ENCODE measurements around the gene CSGALNACT2. TPM values are rescaled to one million over a fixed set of nuclear protein-coding genes. Genes with fewer than 3 reads are reported as not detected.

The CSGALNACT2 gene
- total RNA-seq, 1 experiment from 2014 or later = 6.4 TPM

GRCh38 chr10:43137717-43138020 is 576 bp upstream of the CSGALNACT2 start:
- H3K4me3 Mint-ChIP-seq (ENCODE audit: unreplicated experiment) = peak overlapping the region; percentile 91
- Histone ChIP-seq H3K27me3 (replicated peaks; ENCODE audit: control insufficient read depth, insufficient read depth, low read length) (peaks cover 2% of the 10 kb centered on the region), H3K36me3 (ENCODE audit: control insufficient read depth, insufficient read depth, low read length) (no peaks in the 10 kb centered on the region), H3K9me3 (no peaks in the 10 kb centered on the region), H3K4me3 (ENCODE audit: low read depth, low read length) (peak overlapping the region; percentile 95), H3K4me1 (peaks cover 6% of the 10 kb centered on the region; the same call in 1 of the 2 replicates)
- ChIA-PET CTCF (no interaction called here), POLR2A (no interaction called here)
- BruUV-seq (replicated peaks) = TSS peak; percentile 66
- H3K27me3 Mint-ChIP-seq (ENCODE audit: insufficient read depth, unreplicated experiment) = peaks cover 2% of the 10 kb centered on the region
- no peaks in the 10 kb centered on the region for H3K36me3 Mint-ChIP-seq (ENCODE audit: insufficient read depth, unreplicated experiment)
- peaks cover 12% of the 10 kb centered on the region for H3K4me1 Mint-ChIP-seq (ENCODE audit: low read depth, unreplicated experiment)
- intact Hi-C loops (cut with micrococcal nuclease; ENCODE audit: unreplicated experiment) = no loop called here
- H3K27ac Mint-ChIP-seq (ENCODE audit: unreplicated experiment) = peak overlapping the region; percentile 74
- H3K9me3 Mint-ChIP-seq (ENCODE audit: unreplicated experiment) = no peaks in the 10 kb centered on the region
- no peak for TF ChIP-seq CTCF (IDR thresholded peaks at IDR 0.05; ENCODE audit: insufficient read depth in 1 of 2, low read depth in 1 of 2, low read length in 1 of 2, severe bottlenecking in 1 of 2, unreplicated experiment in 1 of 2)
- DNase-seq = peak in 1 of 2 experiments; percentile 41

GRCh38 chr10:43138757-43139241 is 554 bp downstream of the CSGALNACT2 start:
- DNase-seq = no peak
- intact Hi-C loops (cut with micrococcal nuclease; ENCODE audit: unreplicated experiment) = no loop called here
- peaks cover 12% of the 10 kb centered on the region for H3K4me1 Mint-ChIP-seq (ENCODE audit: low read depth, unreplicated experiment)
- peak in 1 of 2 experiments; percentile 0 for TF ChIP-seq CTCF (IDR thresholded peaks at IDR 0.05; ENCODE audit: insufficient read depth in 1 of 2, low read depth in 1 of 2, low read length in 1 of 2, severe bottlenecking in 1 of 2, unreplicated experiment in 1 of 2)
- CTCF ChIA-PET = no interaction called here
- no peaks in the 10 kb centered on the region for H3K9me3 Mint-ChIP-seq (ENCODE audit: unreplicated experiment)
- no peaks in the 10 kb centered on the region for H3K36me3 ChIP-seq (ENCODE audit: control insufficient read depth, insufficient read depth, low read length)
- H3K4me1 ChIP-seq = peaks cover 6% of the 10 kb centered on the region; the same call in 1 of the 2 replicates
- H3K27ac Mint-ChIP-seq (ENCODE audit: unreplicated experiment) = peak overlapping the region; percentile 62
- no peaks in the 10 kb centered on the region for H3K9me3 ChIP-seq
- no peaks in the 10 kb centered on the region for H3K36me3 Mint-ChIP-seq (ENCODE audit: insufficient read depth, unreplicated experiment)
- H3K4me3 Mint-ChIP-seq (ENCODE audit: unreplicated experiment) = peak overlapping the region; percentile 91
- POLR2A ChIA-PET = no interaction called here
- peaks cover 1% of the 10 kb centered on the region for H3K27me3 ChIP-seq (replicated peaks; ENCODE audit: control insufficient read depth, insufficient read depth, low read length)
- peaks cover 2% of the 10 kb centered on the region for H3K27me3 Mint-ChIP-seq (ENCODE audit: insufficient read depth, unreplicated experiment)
- peak overlapping the region; percentile 95 for H3K4me3 ChIP-seq (ENCODE audit: low read depth, low read length)
- TSS peak; percentile 54 for BruUV-seq (replicated peaks)

GRCh38 chr10:43141421-43141820 is 3.2 kb downstream of the CSGALNACT2 start:
- H3K9me3 Mint-ChIP-seq (ENCODE audit: unreplicated experiment) = no peaks in the 10 kb centered on the region
- Histone ChIP-seq H3K4me1 (peaks cover 6% of the 10 kb centered on the region; the same call in 1 of the 2 replicates), H3K27me3 (replicated peaks; ENCODE audit: control insufficient read depth, insufficient read depth, low read length) (no peaks in the 10 kb centered on the region), H3K4me3 (ENCODE audit: low read depth, low read length) (no peak overlapping the region), H3K36me3 (ENCODE audit: control insufficient read depth, insufficient read depth, low read length) (no peaks in the 10 kb centered on the region), H3K9me3 (no peaks in the 10 kb centered on the region)
- intact Hi-C loops (cut with micrococcal nuclease; ENCODE audit: unreplicated experiment) = no loop called here
- no peaks in the 10 kb centered on the region for H3K36me3 Mint-ChIP-seq (ENCODE audit: insufficient read depth, unreplicated experiment)
- no peak for TF ChIP-seq CTCF (IDR thresholded peaks at IDR 0.05; ENCODE audit: insufficient read depth in 1 of 2, low read depth in 1 of 2, low read length in 1 of 2, severe bottlenecking in 1 of 2, unreplicated experiment in 1 of 2)
- no TSS peak for BruUV-seq (replicated peaks)
- peaks cover 12% of the 10 kb centered on the region for H3K4me1 Mint-ChIP-seq (ENCODE audit: low read depth, unreplicated experiment)
- POLR2A ChIA-PET = no interaction called here
- DNase-seq = no peak
- no peaks in the 10 kb centered on the region for H3K27me3 Mint-ChIP-seq (ENCODE audit: insufficient read depth, unreplicated experiment)
- H3K4me3 Mint-ChIP-seq (ENCODE audit: unreplicated experiment) = no peak overlapping the region
- H3K27ac Mint-ChIP-seq (ENCODE audit: unreplicated experiment) = no peak overlapping the region
- CTCF ChIA-PET = interaction anchor here (0.5 kb wide), 1 partner anchor 126 kb away, joined by 3 read pairs; no protein-coding TSS in a partner anchor
